B cell (primary cell): Measurements from ENCODE around the gene IQSEC3. TPM values are rescaled to one million over a fixed set of nuclear protein-coding genes. Genes with fewer than 3 reads are reported as not detected.

Experiments
- ATAC-seq: fragments of 200-7000 bp; cut with Tn5 transposase; one replicate; pipeline ENCODE4 v1.10.0; 2021; ENCODE audit warnings: low read depth, mild to moderate bottlenecking, moderate number of reproducible peaks, moderate library complexity
- CTCF ChIA-PET: fragments of 350-600 bp; sonication (Branson Sonifier 250); formaldehyde crosslinking; loops from one replicate; lab custom pipeline; 2021; ENCODE audit warnings: antibody characterized with exemption, inconsistent platforms; lab: Charles Lee
- POLR2A ChIA-PET: fragments of 350-600 bp; sonication (Branson Sonifier 250); formaldehyde crosslinking; loops from one replicate; lab custom pipeline; 2021; ENCODE audit warnings: antibody characterized with exemption; lab: Charles Lee
- DNase-seq: peaks from one replicate; pipeline ENCODE4 v3.0.0; 2013
- H2AFZ ChIP-seq: 2 replicates; pipeline ENCODE4 v1.6.1; 2012; ENCODE audit warnings: mild to moderate bottlenecking, low read depth, low read length; ENCODE audit not compliant: insufficient read depth, poor library complexity, severe bottlenecking
- H3K27ac ChIP-seq, 2 donors: 1 replicate in 1 of 2; 2 replicates in 1 of 2; pipeline ENCODE4 v1.5.1; 2012 to 2013; ENCODE audit warnings: low read length in 2 of 2, mild to moderate bottlenecking in 2 of 2, moderate library complexity in 1 of 2
- H3K27me3 ChIP-seq, 4 experiments: fragments of 200-600 bp in 1 of 4; sonication (generic) in 1 of 4; replicated peaks in 1 of 4; 1 replicate in 2 of 4; 2 replicates in 2 of 4; pipeline versions ENCODE4 v1.6.1 to v1.7.0; 2013 to 2016; ENCODE audit warnings: low read length in 3 of 4, mild to moderate bottlenecking in 2 of 4, mixed read lengths in 1 of 4, moderate library complexity in 1 of 4; ENCODE audit not compliant: insufficient read depth in 4 of 4, control insufficient read depth in 3 of 4; ENCODE audit errors: control extremely low read depth in 1 of 4
- H3K36me3 ChIP-seq, 2 experiments: replicated peaks in 1 of 2; 1 replicate in 1 of 2; 2 replicates in 1 of 2; pipeline versions ENCODE4 v1.6.1 to v1.7.1; 2013; ENCODE audit warnings: low read length in 1 of 2; ENCODE audit not compliant: insufficient read depth in 2 of 2, control insufficient read depth in 1 of 2; ENCODE audit errors: control extremely low read depth in 1 of 2, extremely low read depth in 1 of 2
- H3K4me1 ChIP-seq, 2 donors: fragments of 200-600 bp in 1 of 2; sonication (generic) in 1 of 2; 1 replicate in 1 of 2; 2 replicates in 1 of 2; pipeline versions ENCODE4 v1.5.1 to v1.6.1; 2013 to 2017; ENCODE audit warnings: low read length in 2 of 2; ENCODE audit not compliant: control insufficient read depth in 2 of 2, insufficient read depth in 2 of 2
- H3K4me2 ChIP-seq: replicated peaks from 2 replicates; pipeline ENCODE3; 2012; ENCODE audit warnings: mild to moderate bottlenecking, low read depth, low read length; ENCODE audit not compliant: poor library complexity, severe bottlenecking
- H3K4me3 ChIP-seq, 5 experiments: fragments of 200-600 bp in 1 of 5; sonication (generic) in 1 of 5; 1 replicate in 3 of 5; 2 replicates in 2 of 5; pipeline versions ENCODE4 v1.5.1 to v1.7.0; 2011 to 2016; ENCODE audit warnings: low read length in 4 of 5, mild to moderate bottlenecking in 4 of 5, low read depth in 2 of 5, control low read depth in 1 of 5, moderate library complexity in 1 of 5; ENCODE audit not compliant: insufficient read depth in 1 of 5; ENCODE audit errors: control extremely low read depth in 1 of 5, extremely low read depth in 1 of 5
- H3K79me2 ChIP-seq: fragments of 200-600 bp; sonication (generic); one replicate; pipeline ENCODE4 v1.6.0; 2016; ENCODE audit warnings: low read length; ENCODE audit not compliant: control insufficient read depth, insufficient read depth
- H3K9ac ChIP-seq: fragments of 200-600 bp; sonication (generic); 2 replicates; pipeline ENCODE4 v1.6.1; 2017; ENCODE audit warnings: mild to moderate bottlenecking, low read length, moderate library complexity
- H3K9me3 ChIP-seq, 3 donors: one replicate each; pipeline versions ENCODE4 v1.6.1 to v1.7.1; 2013; ENCODE audit warnings: low read length in 2 of 3; ENCODE audit not compliant: control insufficient read depth in 2 of 3, insufficient read depth in 1 of 3; ENCODE audit errors: control extremely low read depth in 1 of 3
- H4K20me1 ChIP-seq: 2 replicates; pipeline ENCODE4 v1.6.0; 2012; ENCODE audit warnings: mild to moderate bottlenecking, low read length; ENCODE audit not compliant: insufficient read depth, control insufficient read depth, poor library complexity, severe bottlenecking
- H3K27ac Mint-ChIP-seq: one replicate; pipeline ENCODE4 v1.8.0; 2021; ENCODE audit warnings: mixed read lengths
- H3K27me3 Mint-ChIP-seq: one replicate; pipeline ENCODE4 v1.8.0; 2021; ENCODE audit warnings: mixed read lengths
- H3K4me1 Mint-ChIP-seq: one replicate; pipeline ENCODE4 v1.8.0; 2021; ENCODE audit warnings: mixed read lengths
- H3K4me3 Mint-ChIP-seq: one replicate; pipeline ENCODE4 v1.8.0; 2021; ENCODE audit warnings: mixed read lengths
- H3K9me3 Mint-ChIP-seq: one replicate; pipeline ENCODE4 v1.8.0; 2022; ENCODE audit warnings: mixed read lengths; ENCODE audit not compliant: insufficient read depth
- CTCF ChIP-seq: fragments of 200-600 bp; IDR thresholded peaks from one replicate; pipeline ENCODE4 v1.8.0; 2022; ENCODE audit warnings: antibody characterized with exemption, mild to moderate bottlenecking
- EZH2 ChIP-seq: IDR thresholded peaks from 2 replicates; pipeline ENCODE4 v1.6.1; 2012; ENCODE audit warnings: borderline replicate concordance, low read depth, mild to moderate bottlenecking, moderate library complexity, low read length; ENCODE audit not compliant: insufficient read depth, poor library complexity, severe bottlenecking
- WGBS: methylation state at CpG from one replicate; pipeline ENCODE4 v1.1.5; 2013; ENCODE audit warnings: missing lambda C conversion rate; ENCODE audit not compliant: insufficient coverage; 5-methylcytosine and 5-hydroxymethylcytosine counted together
- intact Hi-C: fragments of 100-400 bp; cut with micrococcal nuclease; formaldehyde crosslinking; loops from one replicate; pipeline ENCODE4 v1.10.0; 2022
- polyA plus RNA-seq: library from polyadenylated mRNA; depleted of rRNA; stranded (reverse); fragments of >200 nt; gene quantifications from 2 replicates; pipeline ENCODE4 v1.2.3, GENCODE V29; 2012
- total RNA-seq, 2 donors: library from RNA; stranded (reverse); fragments of 120-200 nt in 1 of 2; gene quantifications; 1 replicate in 1 of 2; 2 replicates in 1 of 2; pipeline versions ENCODE4 v1.2.3 to v1.2.4, GENCODE V29; 2013 to 2022

IQSEC3 gene
- total and polyA plus RNA-seq, 2 donors (not counting 1 experiment from before 2014, with no cell fraction given) = 0.01 to 1.8 TPM

DNA sequence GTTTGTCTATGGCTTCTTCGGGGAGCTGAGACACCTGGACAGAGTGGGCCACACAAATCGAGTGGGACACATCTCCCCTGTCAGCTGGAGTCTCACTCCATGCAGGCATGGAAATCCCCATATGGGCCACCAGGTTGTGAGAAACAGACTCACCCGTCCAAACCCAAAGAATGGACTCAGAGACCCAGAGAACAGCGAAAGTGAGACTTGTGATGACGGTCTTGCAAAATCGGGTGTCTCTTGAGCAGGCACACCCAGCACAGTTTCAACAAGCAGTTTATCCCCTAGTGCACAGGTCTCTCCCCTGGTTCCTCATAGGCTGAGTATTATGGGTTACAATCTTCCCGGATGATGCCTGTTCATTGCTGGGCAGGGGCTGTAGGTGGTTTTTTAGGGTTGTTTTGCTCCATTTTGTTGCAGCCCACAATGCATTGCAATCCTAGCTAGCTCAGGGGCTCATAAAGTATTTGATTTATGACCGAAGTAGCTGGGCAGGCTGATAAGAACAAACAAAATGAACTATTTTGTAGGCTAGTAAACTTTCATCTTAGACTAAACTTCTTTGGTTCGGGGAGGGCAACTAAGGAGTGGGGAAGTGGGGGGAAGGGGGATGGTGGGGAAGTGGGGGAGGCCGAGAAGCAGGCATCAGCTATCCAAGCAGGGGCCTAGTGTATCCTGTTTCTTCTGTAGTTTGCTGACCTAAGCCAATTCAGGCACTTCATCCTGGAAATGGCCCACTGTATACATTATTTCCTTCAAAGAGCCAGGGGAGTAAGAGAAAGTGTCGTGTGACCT is 45.3 kb downstream of the IQSEC3 start:
- TF ChIP-seq CTCF (no peak), EZH2 (no peak)
- no peaks in the 10 kb centered on the region for H3K4me1 ChIP-seq
- Mint-ChIP-seq H3K4me1 (peaks cover 6% of the 10 kb centered on the region), H3K9me3 (no peaks in the 10 kb centered on the region), H3K27me3 (peaks cover 32% of the 10 kb centered on the region), H3K27ac (no peak overlapping the region), H3K4me3 (no peak overlapping the region)
- no peak overlapping the region for H2AFZ ChIP-seq
- 35% methylated on average over 7 of the region's 11 CpGs for WGBS
- H3K36me3 ChIP-seq = no peaks in the 10 kb centered on the region
- no peak overlapping the region for H3K9ac ChIP-seq
- ATAC-seq (no peak), DNase-seq (no peak)
- H3K9me3 ChIP-seq = no peaks in the 10 kb centered on the region
- intact Hi-C loops = no loop called here
- H3K4me2 ChIP-seq = no peak overlapping the region
- peaks cover 0 to 3% (median 3%) of the 10 kb centered on the region in 4 experiments for H3K27me3 ChIP-seq
- CTCF ChIA-PET = interaction anchor here (0.5 kb wide), 1 partner anchor 1016 kb away, joined by 3 read pairs; no protein-coding TSS in a partner anchor
- no peaks in the 10 kb centered on the region for H4K20me1 ChIP-seq
- H3K79me2 ChIP-seq = no peaks in the 10 kb centered on the region
- no peak overlapping the region for H3K27ac ChIP-seq
- POLR2A ChIA-PET = no interaction called here
- no peak overlapping the region for H3K4me3 ChIP-seq

DNA sequence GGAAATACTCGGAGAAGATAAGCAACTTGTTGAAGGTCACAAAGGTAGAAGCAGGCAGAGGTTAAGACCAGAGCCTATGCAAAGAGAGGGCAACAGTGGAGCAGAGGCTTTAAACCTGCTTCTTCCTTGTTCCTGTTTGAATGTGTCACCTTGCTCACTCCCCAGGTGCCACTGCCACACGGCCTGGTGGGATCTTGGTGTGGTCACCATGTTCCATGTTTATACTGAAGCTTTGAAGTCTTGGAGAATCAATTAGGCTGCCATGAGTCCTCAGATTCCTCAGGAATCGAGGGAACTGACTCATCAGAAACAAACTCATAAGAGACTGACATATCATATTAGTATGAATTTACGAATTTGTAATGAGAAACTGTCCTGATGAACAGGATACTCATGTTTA is 46.8 kb downstream of the IQSEC3 start:
- peaks cover 36% of the 10 kb centered on the region for H3K27me3 Mint-ChIP-seq
- H3K4me3 Mint-ChIP-seq = no peak overlapping the region
- ChIA-PET POLR2A (no interaction called here), CTCF (no interaction called here)
- H3K9me3 Mint-ChIP-seq = no peaks in the 10 kb centered on the region
- DNase-seq = no peak
- intact Hi-C loops = no loop called here
- H3K4me1 Mint-ChIP-seq = peaks cover 6% of the 10 kb centered on the region
- no peak for ATAC-seq
- Histone ChIP-seq H3K27me3 (peaks cover 0 to 3% (median 3%) of the 10 kb centered on the region in 4 experiments), H3K9ac (no peak overlapping the region), H3K9me3 (no peaks in the 10 kb centered on the region), H3K4me1 (no peaks in the 10 kb centered on the region), H3K36me3 (no peaks in the 10 kb centered on the region), H3K4me3 (no peak overlapping the region), H4K20me1 (no peaks in the 10 kb centered on the region), H3K4me2 (no peak overlapping the region), H2AFZ (no peak overlapping the region), H3K79me2 (no peaks in the 10 kb centered on the region), H3K27ac (no peak overlapping the region)
- no peak overlapping the region for H3K27ac Mint-ChIP-seq
- 92% methylated on average over 1 of the region's 4 CpGs for WGBS
- TF ChIP-seq CTCF = no peak
- no peak for TF ChIP-seq EZH2
